HepG2 (cell line): ENCODE data around the gene ATRN. TPM values are rescaled to one million over a fixed set of nuclear protein-coding genes. Genes with fewer than 3 reads are reported as not detected.
"Not testable (repeated sequence)": the region's sequence is repeated elsewhere in the genome, so short reads cannot be mapped to it uniquely, and the experiment has no call there.

ENCODE experiments used
- ATAC-seq: fragments of 200-7000 bp; cut with Tn5 transposase; 3 replicates; pipeline ENCODE4 v1.9.1; 2020; ENCODE audit warnings: mild to moderate bottlenecking, moderate library complexity
- BruUV-seq: library from RNA; stranded (reverse); fragments of 400-500 nt; replicated peaks from 2 replicates; lab custom pipeline; 2021; lab: Mats Ljungman, UMichigan
- CTCF ChIA-PET: fragments of 300-600 bp; formaldehyde crosslinking; extraction: SDS; loops from one replicate; lab custom pipeline; 2021; ENCODE audit warnings: low total read pairs, inconsistent platforms, low intra/inter-chr PET ratio; lab: Yijun Ruan, JAX
- POLR2A ChIA-PET: fragments of 350-600 bp; sonication (Branson Sonifier 250); formaldehyde crosslinking; loops from one replicate; lab custom pipeline; 2020; ENCODE audit warnings: antibody characterized with exemption, inconsistent platforms; lab: Yijun Ruan, JAX
- DNase-seq: peaks from one replicate; pipeline ENCODE4 v3.0.0-alpha.2; 2015; ENCODE audit warnings: low spot score
- FAIRE-seq: peaks from 3 replicates; lab custom pipeline; 2011; peaks lifted over from hg19 to GRCh38; lab: Jason Lieb, UNC
- H2AFZ ChIP-seq: one replicate; pipeline ENCODE4 v1.6.1; 2011; ENCODE audit warnings: low read length, inconsistent platforms
- H3K27ac ChIP-seq: fragments of 300-600 bp; 3 replicates; pipeline ENCODE4 v1.8.0; 2011; ENCODE audit warnings: mixed run types, mild to moderate bottlenecking, mixed read lengths, low read length, inconsistent platforms; ENCODE audit not compliant: insufficient read depth; ENCODE audit errors: extremely low read length
- H3K27me3 ChIP-seq, 2 experiments: fragments of 200-600 bp in 1 of 2; 2 replicates in 1 of 2; 3 replicates in 1 of 2; pipeline versions ENCODE4 v1.6.0 to v1.8.0; 2011; ENCODE audit warnings: low read length in 2 of 2, mild to moderate bottlenecking in 2 of 2, moderate library complexity in 2 of 2, inconsistent platforms in 1 of 2; ENCODE audit not compliant: insufficient read depth in 2 of 2, control insufficient read depth in 1 of 2
- H3K36me3 ChIP-seq, 2 experiments: fragments of 200-600 bp in 1 of 2; replicated peaks in 1 of 2; 2 replicates in 1 of 2; 3 replicates in 1 of 2; pipeline versions ENCODE4 v1.5.1 to v1.8.0; 2011; ENCODE audit warnings: low read length in 2 of 2, inconsistent platforms in 1 of 2; ENCODE audit not compliant: insufficient read depth in 2 of 2, control insufficient read depth in 1 of 2
- H3K4me1 ChIP-seq: 2 replicates; pipeline ENCODE4 v1.5.1; 2012; ENCODE audit warnings: low read length, inconsistent platforms; ENCODE audit not compliant: insufficient read depth
- H3K4me2 ChIP-seq: 2 replicates; pipeline ENCODE4 v1.6.0; 2011; ENCODE audit warnings: low read depth, low read length, inconsistent platforms
- H3K4me3 ChIP-seq, 3 experiments: fragments of 200-600 bp in 1 of 3; sonication (generic), shearing (Covaris generic) in 1 of 3; replicated peaks in 1 of 3; 2 replicates each; pipeline ENCODE4 v1.5.1; 2011 to 2016; ENCODE audit warnings: low read length in 3 of 3, inconsistent platforms in 2 of 3, low read depth in 2 of 3, mild to moderate bottlenecking in 2 of 3, control low read depth in 1 of 3, mixed read lengths in 1 of 3; ENCODE audit not compliant: insufficient read depth in 1 of 3
- H3K79me2 ChIP-seq: one replicate; pipeline ENCODE4 v1.6.1; 2011; ENCODE audit warnings: low read length, inconsistent platforms; ENCODE audit not compliant: insufficient read depth
- H3K9ac ChIP-seq: 2 replicates; pipeline ENCODE4 v1.6.0; 2011; ENCODE audit warnings: mild to moderate bottlenecking, low read depth, low read length, inconsistent platforms; ENCODE audit not compliant: insufficient read depth
- H3K9me3 ChIP-seq: 2 replicates; pipeline ENCODE4 v1.5.1; 2012; ENCODE audit warnings: mild to moderate bottlenecking, low read length
- H4K20me1 ChIP-seq: 2 replicates; pipeline ENCODE4 v1.6.0; 2011; ENCODE audit warnings: inconsistent platforms, mild to moderate bottlenecking, low read length, moderate library complexity; ENCODE audit not compliant: insufficient read depth
- CEBPB ChIP-seq: IDR thresholded peaks from 2 replicates; pipeline ENCODE4 v1.6.1; 2011; ENCODE audit warnings: low read depth, low read length, improper control_type of control experiment, borderline replicate concordance
- CEBPG ChIP-seq: IDR thresholded peaks from 2 replicates; pipeline ENCODE4 v1.6.1; 2016
- HOXA7 ChIP-seq: sonication (generic); formaldehyde crosslinking; IDR thresholded peaks from 2 replicates; pipeline ENCODE4 v1.8.1; 2022; ENCODE audit warnings: mild to moderate bottlenecking, missing genetic modification reagents, moderate library complexity
- HOXA9 ChIP-seq: sonication (generic); formaldehyde crosslinking; IDR thresholded peaks from 2 replicates; pipeline ENCODE4 v1.8.1; 2022; ENCODE audit warnings: missing genetic modification reagents, mild to moderate bottlenecking, moderate library complexity, borderline replicate concordance
- ZFP1 ChIP-seq: IDR thresholded peaks from 2 replicates; pipeline ENCODE4 v1.6.1; 2016
- ZNF121 ChIP-seq: sonication (generic); formaldehyde crosslinking; IDR thresholded peaks from 2 replicates; pipeline ENCODE4 v1.5.0; 2020; ENCODE audit warnings: mild to moderate bottlenecking, missing genetic modification reagents
- ZNF18 ChIP-seq: sonication (generic); formaldehyde crosslinking; IDR thresholded peaks from 2 replicates; pipeline ENCODE4 v1.8.0; 2022; ENCODE audit warnings: mild to moderate bottlenecking, missing genetic modification reagents; ENCODE audit not compliant: insufficient replicate concordance
- ZNF205 ChIP-seq: IDR thresholded peaks from 2 replicates; pipeline ENCODE4 v1.6.1; 2018; ENCODE audit warnings: missing biosample characterization, missing genetic modification reagents
- ZNF431 ChIP-seq: sonication (generic); formaldehyde crosslinking; IDR thresholded peaks from 2 replicates; pipeline ENCODE4 v1.9.0; 2022; ENCODE audit warnings: missing genetic modification reagents, low read depth, mild to moderate bottlenecking, borderline replicate concordance
- WGBS: methylation state at CpG from one replicate; pipeline ENCODE4 v1.1.6; 2017; ENCODE audit warnings: low lambda C conversion rate; 5-methylcytosine and 5-hydroxymethylcytosine counted together
- in situ Hi-C: cut with HindIII; loops from 2 replicates; pipeline ENCODE4 v1.10.0; 2017; ENCODE audit warnings: low pct_unique_long_range_greater_than_20kb; ENCODE audit not compliant: extremely low pct_ligation_motif_present
- intact Hi-C: fragments of 100-400 bp; cut with micrococcal nuclease; formaldehyde crosslinking; loops from one replicate; pipeline ENCODE4 v1.10.0; 2022; ENCODE audit not compliant: unreplicated experiment
- polyA plus RNA-seq, 8 experiments: library from polyadenylated mRNA; depleted of rRNA in 3 of 8; stranded (reverse) in 7 of 8; unstranded in 1 of 8; fragments of >200 nt; fragmentation: Illumina TruSeq in 4 of 8; extraction: Trizol in 4 of 8; gene quantifications; 2 replicates each; pipeline versions ENCODE4 v1.2.1 to v1.2.3, GENCODE V29; 2011 to 2016; ENCODE audit warnings: low read depth in 4 of 8, missing spikeins in 1 of 8, mixed read lengths in 1 of 8; ENCODE audit not compliant: insufficient read depth in 1 of 8
- total RNA-seq, 5 experiments: library from RNA; depleted of rRNA; stranded (reverse); fragments of >200 nt; fragmentation: Illumina TruSeq; extraction: Trizol; gene quantifications; 2 replicates each; pipeline ENCODE4 v1.2.3, GENCODE V29; 2016; ENCODE audit warnings: low read depth in 1 of 5

The ATRN gene
- total and polyA plus RNA-seq, 2 of the 13 experiments (the other 11 are each of a cell fraction or from before 2014, with no cell fraction given) = 44.2 to 81.1 TPM

- BruUV-seq = no TSS peak
- CTCF ChIA-PET = no interaction called here
These were observed 47.7 kb upstream of the ATRN start for GRCh38 chr20:3423126-3423525.

GRCh38 chr20:3426766-3427165 is 44.1 kb upstream of the ATRN start:
- H3K27me3 ChIP-seq, ATAC-seq, H3K4me3 ChIP-seq, H3K9me3 ChIP-seq, H4K20me1 ChIP-seq, CTCF ChIA-PET, H3K79me2 ChIP-seq, DNase-seq, BruUV-seq, intact Hi-C loops, FAIRE-seq, H3K36me3 ChIP-seq, H3K4me2 ChIP-seq, H3K9ac ChIP-seq, H2AFZ ChIP-seq, in situ Hi-C loops, H3K27ac ChIP-seq: not testable (repeated sequence)
- peak; percentile 83 for TF ChIP-seq ZNF121 (CRISPR knock-in tag)
- peaks cover 23% of the 10 kb centered on the region for H3K4me1 ChIP-seq
- WGBS = 34% methylated on average over 4 of the region's 4 CpGs
- POLR2A ChIA-PET = interaction anchor here (1.2 kb wide), 1 partner anchor 43 kb away, joined by 4 read pairs; no protein-coding TSS in a partner anchor

More at GRCh38 chr20:3423126-3423525, 47.7 kb upstream of the ATRN start:
- FAIRE-seq = no peak
- POLR2A ChIA-PET = no interaction called here
- no peaks in the 10 kb centered on the region; a peak in 1 of 5 replicates for H3K27me3 ChIP-seq
- TF ChIP-seq ZNF205 (peak; percentile 55; the same call in 1 of the 2 replicates), ZNF431 (CRISPR knock-in tag) (no peak), HOXA7 (CRISPR knock-in tag) (no peak), ZNF18 (CRISPR knock-in tag) (no peak), CEBPG (CRISPR knock-in tag) (peak; percentile 63; the same call in 1 of the 2 replicates), CEBPB (peak; percentile 63), ZFP1 (0 out of 2 replicates have a peak, but pooled peaks have one; percentile 33), HOXA9 (CRISPR knock-in tag) (no peak)
- peaks cover 15% of the 10 kb centered on the region for H3K4me1 ChIP-seq
- no peak overlapping the region for H2AFZ ChIP-seq
- no peak overlapping the region for H3K9ac ChIP-seq
- H4K20me1 ChIP-seq = no peaks in the 10 kb centered on the region
- no peak overlapping the region for H3K4me2 ChIP-seq
- WGBS = 43% methylated on average over 5 of the region's 5 CpGs
- no peak overlapping the region for H3K4me3 ChIP-seq
- no peaks in the 10 kb centered on the region for H3K79me2 ChIP-seq
- no peaks in the 10 kb centered on the region for H3K36me3 ChIP-seq
- DNase-seq = no peak
- H3K9me3 ChIP-seq = no peaks in the 10 kb centered on the region
- no peak overlapping the region for H3K27ac ChIP-seq
- no peak for ATAC-seq
- in situ Hi-C loops (no loop called here), intact Hi-C loops (no loop called here)
